GM12801 (cell line): ENCODE data around the gene C1QTNF5.

Experiments used
- TF ChIP-seq, protein P1 (sequence below): IDR thresholded peaks from one replicate; pipeline ENCODE4 v1.5.1; 2011; ENCODE audit warnings: control low read depth; ENCODE audit not compliant: insufficient read length; ENCODE audit errors: extremely low read depth

C1QTNF5 gene

GRCh38 chr11:119365071-119365591, 24.4 kb upstream of the C1QTNF5 start:
- TF ChIP-seq, protein P1, sequence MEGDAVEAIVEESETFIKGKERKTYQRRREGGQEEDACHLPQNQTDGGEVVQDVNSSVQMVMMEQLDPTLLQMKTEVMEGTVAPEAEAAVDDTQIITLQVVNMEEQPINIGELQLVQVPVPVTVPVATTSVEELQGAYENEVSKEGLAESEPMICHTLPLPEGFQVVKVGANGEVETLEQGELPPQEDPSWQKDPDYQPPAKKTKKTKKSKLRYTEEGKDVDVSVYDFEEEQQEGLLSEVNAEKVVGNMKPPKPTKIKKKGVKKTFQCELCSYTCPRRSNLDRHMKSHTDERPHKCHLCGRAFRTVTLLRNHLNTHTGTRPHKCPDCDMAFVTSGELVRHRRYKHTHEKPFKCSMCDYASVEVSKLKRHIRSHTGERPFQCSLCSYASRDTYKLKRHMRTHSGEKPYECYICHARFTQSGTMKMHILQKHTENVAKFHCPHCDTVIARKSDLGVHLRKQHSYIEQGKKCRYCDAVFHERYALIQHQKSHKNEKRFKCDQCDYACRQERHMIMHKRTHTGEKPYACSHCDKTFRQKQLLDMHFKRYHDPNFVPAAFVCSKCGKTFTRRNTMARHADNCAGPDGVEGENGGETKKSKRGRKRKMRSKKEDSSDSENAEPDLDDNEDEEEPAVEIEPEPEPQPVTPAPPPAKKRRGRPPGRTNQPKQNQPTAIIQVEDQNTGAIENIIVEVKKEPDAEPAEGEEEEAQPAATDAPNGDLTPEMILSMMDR: no peak

DNA sequence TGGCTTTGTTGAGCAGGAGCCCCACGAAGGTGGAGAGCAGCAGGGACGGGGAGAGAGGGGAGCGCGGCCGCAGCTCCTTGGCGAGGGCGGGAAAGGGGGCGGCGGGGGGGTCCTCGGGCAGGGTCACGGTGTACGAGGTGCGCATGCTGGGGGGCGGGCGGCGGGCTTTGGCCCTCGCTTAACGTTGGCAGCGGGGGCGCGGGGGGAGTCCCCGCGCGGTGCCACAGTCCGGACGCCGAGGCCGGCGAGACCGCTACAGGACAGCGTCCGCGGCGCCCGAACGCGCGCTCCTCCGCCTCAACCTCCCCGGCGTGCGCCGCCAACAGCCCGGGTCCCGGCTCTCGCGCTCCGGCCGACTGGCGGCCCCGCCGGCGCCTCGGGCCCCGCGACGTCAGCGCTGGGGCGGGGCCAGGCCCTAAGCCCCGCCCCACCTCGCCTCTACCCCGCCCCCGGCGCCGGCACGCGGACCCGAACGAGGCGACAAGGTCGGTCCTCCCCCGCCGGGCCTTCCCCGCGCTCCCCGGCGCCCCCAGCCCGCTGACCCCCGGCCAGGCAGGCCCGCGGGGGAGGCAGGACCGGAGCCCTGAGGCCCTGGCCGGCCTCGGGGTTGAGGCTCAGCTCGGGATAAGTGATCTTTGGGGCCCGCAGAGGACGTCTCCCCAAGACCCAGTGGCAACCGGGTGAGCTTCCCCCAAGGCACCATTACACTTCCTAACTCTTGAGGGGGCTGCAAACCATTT, 23.3 kb upstream of the C1QTNF5 start:
- TF ChIP-seq, protein P1: no peak

DNA sequence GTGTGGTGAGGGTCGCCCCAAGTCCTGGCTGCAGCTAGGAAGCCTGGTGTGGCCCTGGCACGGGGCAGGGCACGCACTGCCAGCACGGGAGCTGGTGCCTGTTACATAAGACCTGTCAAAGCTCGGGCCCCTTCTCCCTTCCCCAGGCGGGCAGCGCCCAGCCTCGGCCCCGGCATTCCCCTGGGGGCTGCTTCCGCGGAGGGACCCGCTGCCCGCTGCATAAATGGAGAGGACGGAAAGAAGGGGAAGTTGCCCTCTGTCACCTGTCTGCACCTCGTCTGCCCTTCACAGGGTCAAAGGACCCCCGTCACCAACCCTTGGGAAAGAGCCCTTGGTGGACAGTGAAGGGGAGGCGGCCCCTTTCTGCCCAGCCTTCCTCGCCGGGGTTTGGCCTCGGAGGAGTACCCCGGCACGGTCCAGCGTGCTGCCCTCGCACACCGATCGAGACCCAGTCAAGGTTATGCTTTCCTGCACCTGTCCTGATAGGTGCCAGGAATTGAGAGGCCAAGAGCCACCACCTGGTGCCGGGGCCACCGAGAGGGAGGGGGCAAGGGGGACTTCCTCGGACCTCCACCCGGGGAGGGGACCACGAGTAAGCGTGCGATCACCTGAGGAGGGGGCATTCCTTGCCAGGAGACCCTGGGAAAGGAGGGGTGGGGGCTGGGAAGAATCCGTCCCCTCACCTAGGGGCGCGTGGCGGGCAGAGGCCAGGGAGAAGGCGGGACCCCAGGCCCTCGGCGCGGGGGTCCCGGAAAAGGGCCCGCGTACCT, 22.6 kb upstream of the C1QTNF5 start:
- TF ChIP-seq, protein P1: no peak

DNA sequence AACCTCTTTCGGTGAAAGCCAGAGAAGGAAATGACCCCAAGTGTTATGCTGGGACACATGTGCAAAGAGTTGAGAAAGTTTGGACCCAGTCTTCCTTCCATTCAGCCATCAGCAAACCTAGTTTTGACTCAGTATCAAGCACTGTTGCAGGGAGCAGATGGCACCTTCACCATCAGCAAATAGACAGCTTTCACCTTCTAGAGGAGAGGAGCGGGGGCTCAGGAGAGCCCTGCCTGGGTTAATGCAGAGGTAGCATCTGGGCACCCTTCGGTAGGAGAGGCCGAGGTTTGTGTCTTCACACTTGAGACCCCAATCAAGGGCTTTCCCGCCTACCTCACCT, 22.0 kb upstream of the C1QTNF5 start:
- TF ChIP-seq, protein P1: no peak

DNA sequence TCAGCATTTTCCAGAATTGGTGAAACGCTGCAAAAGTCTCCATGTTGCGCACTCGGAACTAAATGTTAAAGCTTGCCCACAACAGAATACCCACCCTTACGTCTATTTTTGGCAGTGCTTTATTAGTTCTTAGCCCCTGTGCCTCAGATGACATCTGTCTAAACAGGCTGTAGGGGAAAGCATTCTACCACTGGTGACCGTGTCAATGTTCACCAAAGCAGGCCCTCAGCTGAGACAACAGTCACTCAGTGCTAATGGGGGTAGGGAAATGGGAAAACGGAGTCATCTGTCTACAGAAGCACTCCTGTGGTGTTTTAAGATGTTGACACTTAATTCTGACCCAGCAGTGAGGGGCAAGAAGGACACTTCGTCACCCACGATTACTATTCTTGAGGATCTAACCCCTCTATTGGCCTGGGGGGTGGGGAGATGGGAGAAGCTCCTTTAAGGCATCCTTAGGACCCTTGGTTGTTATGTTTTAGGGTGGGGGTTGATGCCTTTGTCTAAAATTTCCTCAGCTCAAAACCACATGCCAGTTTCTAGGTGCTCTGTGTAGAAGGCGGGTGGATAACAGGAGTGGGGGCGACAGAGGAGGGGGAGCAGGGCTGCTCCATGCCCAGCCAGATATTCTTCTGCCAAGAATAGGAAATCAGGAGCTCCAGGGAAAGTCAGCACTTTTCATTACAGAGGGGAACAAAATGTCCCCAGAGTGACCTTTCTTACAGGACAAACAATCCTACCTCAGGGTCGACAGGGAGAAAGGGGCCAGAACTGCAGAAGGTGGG, 21.4 kb upstream of the C1QTNF5 start:
- TF ChIP-seq, protein P1: no peak

GRCh38 chr11:119361056-119361787, 20.5 kb upstream of the C1QTNF5 start:
- TF ChIP-seq, protein P1: no peak
